ENCODE measurements around the gene ADSS1. TPM values are rescaled to one million over a fixed set of nuclear protein-coding genes. Genes with fewer than 3 reads are reported as not detected.
A peak's percentile ranks its signal among the peaks of the same experiment; 100 is the strongest.

ADSS1 gene
- total and polyA plus RNA-seq, 10 donors: 2.7 to 11.7 (median 5.1) TPM

DNA sequence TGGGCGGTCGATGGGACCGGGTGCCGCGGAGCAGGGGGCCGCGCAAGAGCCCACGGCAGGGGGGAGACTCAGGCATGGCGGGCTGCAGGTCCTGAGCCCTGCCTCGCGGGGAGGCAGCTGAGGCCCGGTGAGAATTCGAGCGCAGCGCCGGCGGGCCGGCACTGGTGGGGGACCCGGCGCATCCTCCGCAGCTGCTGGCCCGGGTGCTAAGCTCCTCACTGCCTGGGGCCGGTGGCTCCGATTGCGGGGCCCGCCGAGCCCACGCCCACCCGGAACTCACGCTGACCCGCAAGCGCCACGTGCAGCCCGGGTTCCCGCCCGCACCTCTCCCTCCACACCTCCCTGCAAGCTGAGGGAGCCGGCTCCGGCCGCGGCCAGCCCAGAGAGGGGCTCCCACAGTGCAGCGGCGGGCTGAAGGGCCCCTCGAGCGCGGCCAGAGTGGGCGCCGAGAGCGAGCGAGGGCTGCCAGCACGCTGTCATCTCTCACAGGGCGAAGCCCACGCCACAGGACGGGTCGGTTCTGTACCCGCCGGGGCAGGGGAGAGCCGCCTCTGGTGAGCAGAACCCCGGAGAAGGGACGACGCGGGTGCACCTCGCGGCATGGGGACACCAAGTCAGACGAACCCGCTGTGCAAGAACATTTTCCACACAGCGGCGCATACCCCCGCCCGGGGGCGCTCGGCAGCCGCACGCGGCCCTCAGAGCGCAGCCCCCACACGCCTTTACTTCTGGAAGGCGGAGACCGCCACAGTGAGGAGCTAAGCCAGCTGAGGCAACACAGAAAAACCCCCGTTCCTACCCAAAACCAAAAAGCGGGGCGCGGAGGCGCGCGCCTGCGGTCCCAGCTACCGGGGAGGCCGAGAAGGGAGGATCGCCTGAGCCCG is 27.8 kb downstream of the ADSS1 start:
- WGBS, 5 donors: 72 to 84% (median 80%) methylated on average over 68 to 90 of the region's 90 CpGs
- H3K4me3 ChIP-seq: peak overlapping the region; percentile 33 to 100 (median 91)
- TF ChIP-seq, protein P1, sequence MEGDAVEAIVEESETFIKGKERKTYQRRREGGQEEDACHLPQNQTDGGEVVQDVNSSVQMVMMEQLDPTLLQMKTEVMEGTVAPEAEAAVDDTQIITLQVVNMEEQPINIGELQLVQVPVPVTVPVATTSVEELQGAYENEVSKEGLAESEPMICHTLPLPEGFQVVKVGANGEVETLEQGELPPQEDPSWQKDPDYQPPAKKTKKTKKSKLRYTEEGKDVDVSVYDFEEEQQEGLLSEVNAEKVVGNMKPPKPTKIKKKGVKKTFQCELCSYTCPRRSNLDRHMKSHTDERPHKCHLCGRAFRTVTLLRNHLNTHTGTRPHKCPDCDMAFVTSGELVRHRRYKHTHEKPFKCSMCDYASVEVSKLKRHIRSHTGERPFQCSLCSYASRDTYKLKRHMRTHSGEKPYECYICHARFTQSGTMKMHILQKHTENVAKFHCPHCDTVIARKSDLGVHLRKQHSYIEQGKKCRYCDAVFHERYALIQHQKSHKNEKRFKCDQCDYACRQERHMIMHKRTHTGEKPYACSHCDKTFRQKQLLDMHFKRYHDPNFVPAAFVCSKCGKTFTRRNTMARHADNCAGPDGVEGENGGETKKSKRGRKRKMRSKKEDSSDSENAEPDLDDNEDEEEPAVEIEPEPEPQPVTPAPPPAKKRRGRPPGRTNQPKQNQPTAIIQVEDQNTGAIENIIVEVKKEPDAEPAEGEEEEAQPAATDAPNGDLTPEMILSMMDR (IDR thresholded peaks at IDR 0.05 in 8 of 11, conservative IDR thresholded peaks at IDR 0.05 in 3 of 11): no peak
- TF ChIP-seq POLR2A (IDR thresholded peaks at IDR 0.05): no peak
- no peak for TF ChIP-seq POLR2AphosphoS5 (IDR thresholded peaks at IDR 0.05)
- H3K27ac ChIP-seq: peak overlapping the region; percentile 74 to 93 (median 86)
- DNase-seq: peak; percentile 93
- H3K36me3 ChIP-seq: peaks cover 0 to 18% (median 15%) of the 10 kb centered on the region in 6 donors
- H3K27me3 ChIP-seq (replicated peaks in 1 of 7): no peaks in the 10 kb centered on the region
- intact Hi-C loops (cut with DNase I; ENCODE audit: low total_unique reads): no loop called here
- peaks cover 18 to 63% (median 39%) of the 10 kb centered on the region in 6 donors for H3K4me1 ChIP-seq
- no peaks in the 10 kb centered on the region for H3K9me3 ChIP-seq

DNA sequence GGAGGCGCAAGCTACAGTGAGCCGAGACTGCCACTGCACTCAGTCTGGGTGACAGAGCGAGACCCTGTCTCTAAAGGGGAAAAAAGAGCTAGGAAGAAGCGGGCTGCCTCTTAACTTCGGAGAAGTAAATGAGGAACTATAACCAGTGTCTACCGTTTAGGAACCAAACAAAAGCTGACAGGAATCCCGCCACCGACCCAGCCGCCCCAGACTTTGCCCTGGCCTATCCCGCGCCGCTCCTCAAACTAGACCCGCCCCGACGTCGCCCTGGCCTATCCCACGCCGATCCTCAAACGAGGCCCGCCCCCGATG is 28.4 kb downstream of the ADSS1 start:
- Histone ChIP-seq H3K36me3 (peaks cover 0 to 24% (median 21%) of the 10 kb centered on the region in 6 donors), H3K27me3 (replicated peaks in 1 of 7) (no peaks in the 10 kb centered on the region), H3K4me1 (peaks cover 18 to 69% (median 40%) of the 10 kb centered on the region in 6 donors), H3K4me3 (peak overlapping the region; percentile 33 to 100 (median 91)), H3K27ac (peak overlapping the region; percentile 74 to 93 (median 86)), H3K9me3 (no peaks in the 10 kb centered on the region)
- 1 to 4% (median 3%) methylated on average over 21 of the region's 21 CpGs for WGBS, 5 donors
- DNase-seq: no peak
- intact Hi-C loops (cut with DNase I; ENCODE audit: low total_unique reads): no loop called here
- TF ChIP-seq POLR2A (IDR thresholded peaks at IDR 0.05) (no peak), POLR2AphosphoS5 (IDR thresholded peaks at IDR 0.05) (no peak)
- TF ChIP-seq, protein P1 (IDR thresholded peaks at IDR 0.05 in 8 of 11, conservative IDR thresholded peaks at IDR 0.05 in 3 of 11): no peak

DNA sequence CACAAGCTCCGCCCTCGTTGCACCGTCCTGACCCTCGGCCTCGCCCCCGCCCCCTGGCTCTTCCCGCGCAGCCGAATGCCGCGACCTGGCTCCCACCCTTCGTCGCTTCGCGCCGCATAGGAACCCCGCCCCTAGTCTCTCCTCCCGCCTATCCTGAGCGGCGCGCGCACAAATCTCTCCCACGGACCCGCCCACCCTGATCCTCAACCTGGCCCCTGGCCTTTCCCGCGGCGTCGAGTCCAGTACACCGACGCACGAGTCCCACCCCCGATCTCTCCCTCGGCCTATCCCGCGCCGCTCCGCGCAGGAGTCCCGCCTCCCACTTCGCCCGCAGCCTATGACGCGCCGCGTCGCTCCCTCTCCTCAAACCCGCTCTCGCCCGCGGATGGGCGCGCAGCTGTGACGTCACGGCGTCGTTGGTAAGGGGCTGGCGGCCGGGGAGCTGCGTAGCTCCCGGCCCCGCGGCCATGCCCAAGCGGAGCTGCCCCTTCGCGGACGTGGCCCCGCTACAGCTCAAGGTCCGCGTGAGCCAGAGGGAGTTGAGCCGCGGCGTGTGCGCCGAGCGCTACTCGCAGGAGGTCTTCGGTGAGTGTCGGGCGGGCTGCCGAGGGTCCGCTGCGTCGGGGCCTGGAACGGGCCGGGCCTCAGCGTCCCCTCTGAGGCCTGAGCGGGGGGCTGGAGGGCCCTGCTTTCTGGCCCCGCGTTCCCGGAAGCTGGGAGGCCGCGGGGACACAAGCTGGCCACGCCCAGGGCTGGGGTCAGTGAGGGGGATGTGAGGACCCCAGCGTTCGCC is 28.9 kb downstream of the ADSS1 start, which contains the start of gene SIVA1:
Gene SIVA1, plus strand, starts transcription at position 413 of the 793 bp plus-strand sequence. Its CDS starts 55 bp downstream, at position 468.
- intact Hi-C loops (cut with DNase I; ENCODE audit: low total_unique reads): no loop called here
- TF ChIP-seq POLR2AphosphoS5 (IDR thresholded peaks at IDR 0.05): peak; percentile 95 to 99 (median 97)
- TF ChIP-seq, protein P1 (IDR thresholded peaks at IDR 0.05 in 8 of 11, conservative IDR thresholded peaks at IDR 0.05 in 3 of 11): peak in 2 of 11 experiments; percentile 10 to 30
- TF ChIP-seq POLR2A (IDR thresholded peaks at IDR 0.05): peak; percentile 78 to 82 (median 80)
- H3K36me3 ChIP-seq: peaks cover 0 to 30% (median 26%) of the 10 kb centered on the region in 6 donors
- no peaks in the 10 kb centered on the region for H3K27me3 ChIP-seq (replicated peaks in 1 of 7)
- DNase-seq: peak; percentile 100
- WGBS, 5 donors: 0 to 1% (median 0%) methylated on average over 30 to 95 of the region's 95 CpGs
- peak within 1 kb of the TSS; percentile 52 to 100 (median 94) for H3K4me3 ChIP-seq
- H3K9me3 ChIP-seq: no peaks in the 10 kb centered on the region
- peaks cover 18 to 71% (median 41%) of the 10 kb centered on the region in 6 donors for H3K4me1 ChIP-seq
- H3K27ac ChIP-seq: peak within 1 kb of the TSS; percentile 81 to 95 (median 90)
